Natural killer cell (primary cell): ENCODE data around the gene AMPD3. TPM values are rescaled to one million over a fixed set of nuclear protein-coding genes. Genes with fewer than 3 reads are reported as not detected.

Experiments used
- ATAC-seq, 3 donors: fragments of 150-1000 bp in 2 of 3; fragments of 200-7000 bp in 1 of 3; cut with Tn5 transposase; 1 replicate in 1 of 3; 2 replicates in 2 of 3; pipeline ENCODE4 v1.10.0; 2021; ENCODE audit warnings: mild to moderate bottlenecking in 2 of 3, moderate library complexity in 2 of 3
- DNase-seq, 2 donors: peaks; one replicate each; pipeline versions ENCODE4 v3.0.0 to v3.0.0-alpha.2; 2013 to 2021; ENCODE audit warnings: mixed read lengths in 1 of 2
- H3K27ac ChIP-seq: one replicate; pipeline ENCODE4 v1.5.1; 2013; ENCODE audit warnings: mild to moderate bottlenecking, low read length
- H3K27me3 ChIP-seq: one replicate; pipeline ENCODE4 v1.6.1; 2013; ENCODE audit warnings: low read length; ENCODE audit not compliant: control insufficient read depth, insufficient read depth
- H3K36me3 ChIP-seq: one replicate; pipeline ENCODE4 v1.6.1; 2013; ENCODE audit warnings: low read length; ENCODE audit not compliant: control insufficient read depth, insufficient read depth
- H3K4me1 ChIP-seq: one replicate; pipeline ENCODE4 v1.6.1; 2013; ENCODE audit warnings: low read length; ENCODE audit not compliant: control insufficient read depth, insufficient read depth
- H3K4me3 ChIP-seq: one replicate; pipeline ENCODE4 v1.5.1; 2013; ENCODE audit warnings: low read length
- H3K9me3 ChIP-seq: one replicate; pipeline ENCODE4 v1.6.1; 2013; ENCODE audit warnings: low read length; ENCODE audit not compliant: control insufficient read depth, insufficient read depth
- H3K27ac Mint-ChIP-seq, 2 donors: one replicate each; pipeline ENCODE4 v1.8.0; 2022; ENCODE audit warnings: mild to moderate bottlenecking in 2 of 2, mixed read lengths in 2 of 2, moderate library complexity in 1 of 2
- H3K27me3 Mint-ChIP-seq, 2 donors: one replicate each; pipeline ENCODE4 v1.8.0; 2022; ENCODE audit warnings: low read depth in 2 of 2, mixed read lengths in 2 of 2
- H3K36me3 Mint-ChIP-seq: one replicate; pipeline ENCODE4 v1.8.0; 2022; ENCODE audit warnings: mixed read lengths
- H3K4me1 Mint-ChIP-seq, 2 donors: one replicate each; pipeline ENCODE4 v1.8.0; 2022; ENCODE audit warnings: mixed read lengths in 2 of 2
- H3K4me3 Mint-ChIP-seq: one replicate; pipeline ENCODE4 v1.8.0; 2022; ENCODE audit warnings: mild to moderate bottlenecking, moderate library complexity, mixed read lengths
- H3K9me3 Mint-ChIP-seq, 2 donors: one replicate each; pipeline ENCODE4 v1.8.0; 2022; ENCODE audit warnings: mixed read lengths in 2 of 2
- WGBS: methylation state at CpG from one replicate; pipeline ENCODE4 v1.1.7; 2013; ENCODE audit warnings: missing lambda C conversion rate; ENCODE audit not compliant: insufficient coverage; 5-methylcytosine and 5-hydroxymethylcytosine counted together
- intact Hi-C: fragments of 100-400 bp; cut with micrococcal nuclease; formaldehyde crosslinking; loops from one replicate; pipeline ENCODE4 v1.14.2; 2022
- total RNA-seq, 4 donors: library from RNA; stranded (reverse); fragments of 120-200 nt in 1 of 4; gene quantifications; one replicate each; pipeline versions ENCODE4 v1.2.3 to v1.2.4, GENCODE V29; 2013 to 2022
- TF ChIP-seq, protein P1 (sequence below): fragments of 200-600 bp; IDR thresholded peaks from one replicate; pipeline ENCODE4 v1.8.0; 2022; ENCODE audit warnings: antibody characterized with exemption

The AMPD3 gene
- total RNA-seq, 3 donors from 2014 or later (not counting 1 experiment from before 2014, with no cell fraction given), result 5.5 to 9.2 (median 6.8) TPM

DNA sequence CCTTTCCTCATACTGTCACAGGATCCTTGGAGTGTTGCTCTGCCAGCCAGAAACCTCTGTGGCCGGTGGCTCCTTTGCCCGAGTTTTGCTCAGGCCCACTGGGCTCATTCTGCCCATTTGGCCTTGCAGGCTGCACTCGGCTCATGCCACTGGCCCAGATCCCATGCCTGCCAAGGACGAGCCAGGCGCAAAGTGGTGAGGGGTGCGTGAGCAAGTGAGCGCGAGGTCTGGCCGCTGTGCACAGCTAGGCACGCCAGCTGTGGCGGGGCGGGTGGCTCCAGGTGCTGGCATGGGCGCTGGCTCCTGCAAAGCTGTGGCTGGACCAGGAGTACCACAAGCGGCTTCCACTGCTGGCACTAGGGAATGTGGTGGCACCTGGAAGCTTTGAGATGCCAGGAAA is 88.7 kb downstream of the AMPD3 start:
- WGBS, result 93% methylated on average over 14 of the region's 14 CpGs

DNA sequence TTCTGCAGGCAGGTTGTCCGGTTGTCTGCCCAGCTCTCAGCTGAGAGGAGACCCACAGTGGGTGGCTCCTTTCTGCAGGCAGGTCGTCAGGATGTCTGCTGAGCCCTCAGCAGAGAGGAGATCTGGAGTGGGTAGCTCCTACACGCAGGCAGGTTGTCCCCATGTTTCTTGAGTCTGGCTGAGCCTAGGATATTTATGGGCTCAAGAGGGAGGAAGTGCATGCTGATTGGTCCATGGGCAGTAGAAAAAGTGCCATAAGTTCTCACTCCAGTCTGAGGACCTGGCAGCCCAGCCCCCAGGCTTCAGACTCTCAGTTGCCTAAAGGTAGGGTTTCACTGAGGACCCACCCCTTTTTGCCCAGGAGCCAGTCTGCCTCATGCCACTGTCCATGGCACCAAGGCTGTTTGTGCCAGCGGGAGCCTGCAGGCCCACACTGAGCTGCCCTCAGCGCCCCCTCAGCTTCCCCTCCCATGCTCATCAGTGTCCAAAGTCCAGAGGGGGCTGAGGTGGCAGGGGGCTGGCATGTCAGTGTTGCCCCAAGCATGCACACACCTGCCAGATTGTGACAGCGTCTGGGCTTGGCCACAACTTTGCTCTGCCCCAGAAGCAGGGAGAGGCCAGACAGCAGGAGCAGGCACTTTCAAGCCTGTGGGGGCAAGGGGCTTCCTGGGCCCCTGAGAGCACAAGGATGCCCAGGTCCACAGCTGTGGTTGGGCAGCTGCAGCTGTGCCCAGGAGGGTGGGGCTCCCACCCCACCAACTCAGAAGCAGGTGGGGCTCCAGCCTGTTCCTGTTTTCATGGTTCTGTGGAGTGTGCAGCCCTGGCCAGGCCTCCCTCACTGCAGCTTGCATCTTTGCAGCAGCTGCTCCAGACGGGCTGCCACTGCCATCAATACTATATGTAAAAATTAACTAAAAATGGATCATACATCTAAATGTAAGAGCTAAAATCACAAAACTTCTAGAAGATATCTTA is 89.7 kb downstream of the AMPD3 start:
- Histone ChIP-seq H3K9me3 (peaks cover 7% of the 10 kb centered on the region), H3K4me3 (no peak overlapping the region), H3K27me3 (no peaks in the 10 kb centered on the region), H3K27ac (peak overlapping the region; percentile 14), H3K36me3 (no peaks in the 10 kb centered on the region), H3K4me1 (peaks cover 14% of the 10 kb centered on the region)
- whole genome bisulfite sequencing, result 73% methylated on average over 6 of the region's 7 CpGs
- Mint-ChIP-seq H3K27ac (no peak overlapping the region), H3K36me3 (no peaks in the 10 kb centered on the region), H3K27me3 (peaks cover 10 to 19% of the 10 kb centered on the region in 2 donors), H3K4me3 (no peak overlapping the region), H3K4me1 (peaks cover 13% of the 10 kb centered on the region in 2 donors), H3K9me3 (no peaks in the 10 kb centered on the region)
- intact Hi-C loops, result loop anchor here (5.0 kb wide), 4 partner anchors 92 to 1087 kb away; no protein-coding TSS in a partner anchor
- TF ChIP-seq, protein P1, sequence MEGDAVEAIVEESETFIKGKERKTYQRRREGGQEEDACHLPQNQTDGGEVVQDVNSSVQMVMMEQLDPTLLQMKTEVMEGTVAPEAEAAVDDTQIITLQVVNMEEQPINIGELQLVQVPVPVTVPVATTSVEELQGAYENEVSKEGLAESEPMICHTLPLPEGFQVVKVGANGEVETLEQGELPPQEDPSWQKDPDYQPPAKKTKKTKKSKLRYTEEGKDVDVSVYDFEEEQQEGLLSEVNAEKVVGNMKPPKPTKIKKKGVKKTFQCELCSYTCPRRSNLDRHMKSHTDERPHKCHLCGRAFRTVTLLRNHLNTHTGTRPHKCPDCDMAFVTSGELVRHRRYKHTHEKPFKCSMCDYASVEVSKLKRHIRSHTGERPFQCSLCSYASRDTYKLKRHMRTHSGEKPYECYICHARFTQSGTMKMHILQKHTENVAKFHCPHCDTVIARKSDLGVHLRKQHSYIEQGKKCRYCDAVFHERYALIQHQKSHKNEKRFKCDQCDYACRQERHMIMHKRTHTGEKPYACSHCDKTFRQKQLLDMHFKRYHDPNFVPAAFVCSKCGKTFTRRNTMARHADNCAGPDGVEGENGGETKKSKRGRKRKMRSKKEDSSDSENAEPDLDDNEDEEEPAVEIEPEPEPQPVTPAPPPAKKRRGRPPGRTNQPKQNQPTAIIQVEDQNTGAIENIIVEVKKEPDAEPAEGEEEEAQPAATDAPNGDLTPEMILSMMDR, result no peak
- no peak for ATAC-seq
- DNase-seq, result no peak

More for the DNA sequence above, 88.7 kb downstream of the AMPD3 start:
- TF ChIP-seq, protein P1, result no peak
- H3K27me3 Mint-ChIP-seq, result peaks cover 6 to 15% of the 10 kb centered on the region in 2 donors
- DNase-seq, result peak in 1 of 2 donors; percentile 14
- Histone ChIP-seq H3K27me3 (no peaks in the 10 kb centered on the region), H3K4me1 (peaks cover 14% of the 10 kb centered on the region), H3K9me3 (peaks cover 7% of the 10 kb centered on the region), H3K36me3 (no peaks in the 10 kb centered on the region), H3K27ac (no peak overlapping the region), H3K4me3 (no peak overlapping the region)
- intact Hi-C loops, result loop anchor here (5.0 kb wide), 4 partner anchors 91 to 1086 kb away; no protein-coding TSS in a partner anchor
- H3K4me1 Mint-ChIP-seq, result peaks cover 18% of the 10 kb centered on the region in 2 donors
- H3K36me3 Mint-ChIP-seq, result no peaks in the 10 kb centered on the region
- H3K9me3 Mint-ChIP-seq, result no peaks in the 10 kb centered on the region
- ATAC-seq, result no peak
- H3K27ac Mint-ChIP-seq, result no peak overlapping the region
- H3K4me3 Mint-ChIP-seq, result no peak overlapping the region

DNA sequence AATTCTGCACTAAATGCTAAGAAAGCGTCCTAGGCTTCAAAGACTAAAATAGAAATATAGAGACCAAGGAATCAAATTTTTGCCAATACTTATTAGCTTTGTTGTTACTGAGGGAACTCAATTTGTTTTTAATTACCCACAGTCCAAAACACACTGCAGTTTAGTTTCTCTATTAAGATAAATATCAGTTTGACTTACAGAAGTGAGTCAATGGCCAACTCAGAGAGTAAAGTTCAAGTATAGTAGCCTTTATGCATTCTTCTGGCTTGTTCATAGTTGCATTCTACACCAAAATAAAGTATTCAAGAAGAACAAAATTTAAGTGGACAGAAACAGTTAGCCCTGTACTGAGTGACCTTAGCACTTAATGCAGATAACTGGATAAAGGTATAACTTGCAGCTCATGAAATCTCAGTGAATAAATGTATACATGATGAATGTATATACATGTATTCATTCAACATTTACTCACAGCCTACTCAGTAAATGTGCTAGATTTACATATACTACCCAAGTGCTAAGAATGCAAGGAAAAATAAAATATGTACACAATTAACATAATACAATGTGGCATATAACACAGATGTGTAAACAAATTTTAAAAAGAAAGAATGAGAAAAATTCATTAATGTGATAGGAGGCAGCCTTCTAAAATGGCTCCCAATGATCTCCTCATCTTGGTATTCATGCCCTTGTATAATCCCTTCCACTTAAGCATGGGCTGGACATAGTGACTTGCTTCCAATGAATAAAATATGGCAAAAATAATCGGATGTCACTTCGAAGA is 95.6 kb downstream of the AMPD3 start:
- TF ChIP-seq, protein P1, result no peak
- Histone ChIP-seq H3K27me3 (no peaks in the 10 kb centered on the region), H3K4me3 (no peak overlapping the region), H3K4me1 (no peaks in the 10 kb centered on the region), H3K27ac (no peak overlapping the region), H3K36me3 (no peaks in the 10 kb centered on the region), H3K9me3 (no peaks in the 10 kb centered on the region)
- 95% methylated on average over 3 of the region's 3 CpGs for WGBS
- H3K9me3 Mint-ChIP-seq, result peaks cover 0 to 5% of the 10 kb centered on the region in 2 donors
- intact Hi-C loops, result no loop called here
- no peaks in the 10 kb centered on the region for H3K36me3 Mint-ChIP-seq
- DNase-seq, result no peak
- no peak overlapping the region for H3K27ac Mint-ChIP-seq
- H3K4me3 Mint-ChIP-seq, result no peak overlapping the region
- peaks cover 0 to 5% of the 10 kb centered on the region in 2 donors for H3K4me1 Mint-ChIP-seq
- H3K27me3 Mint-ChIP-seq, result peaks cover 19 to 38% of the 10 kb centered on the region in 2 donors
- no peak for ATAC-seq
